GM23248 (cell line): ENCODE measurements around the gene ANO6. TPM values are rescaled to one million over a fixed set of nuclear protein-coding genes. Genes with fewer than 3 reads are reported as not detected.
A peak's percentile ranks its signal among the peaks of the same experiment; 100 is the strongest.

Experiments
- DNase-seq: peaks from one replicate; pipeline ENCODE4 v3.0.0-alpha.2; 2015
- H2AFZ ChIP-seq: fragments of 200-600 bp; sonication (generic); 2 replicates; pipeline ENCODE4 v1.6.1; 2016; ENCODE audit warnings: antibody characterized with exemption
- H3F3A ChIP-seq: fragments of 200-600 bp; sonication (generic); 2 replicates; pipeline ENCODE4 v1.6.1; 2016; ENCODE audit warnings: mild to moderate bottlenecking, antibody characterized with exemption, mixed run types; ENCODE audit not compliant: insufficient read depth
- H3K27ac ChIP-seq: fragments of 200-600 bp; sonication (generic); 2 replicates; pipeline ENCODE4 v1.5.1; 2016; ENCODE audit warnings: mild to moderate bottlenecking
- H3K27me3 ChIP-seq: fragments of 200-600 bp; sonication (generic); replicated peaks from 2 replicates; pipeline ENCODE4 v1.6.1; 2016; ENCODE audit warnings: mild to moderate bottlenecking; ENCODE audit not compliant: insufficient read depth
- H3K36me3 ChIP-seq: fragments of 200-600 bp; sonication (generic); 2 replicates; pipeline ENCODE4 v1.6.1; 2016; ENCODE audit warnings: low read depth, mild to moderate bottlenecking
- H3K4me1 ChIP-seq: fragments of 200-600 bp; sonication (generic); 2 replicates; pipeline ENCODE4 v1.6.1; 2016; ENCODE audit warnings: mild to moderate bottlenecking; ENCODE audit not compliant: insufficient read depth
- H3K4me2 ChIP-seq: fragments of 200-600 bp; sonication (generic); one replicate; pipeline ENCODE4 v1.6.1; 2016; ENCODE audit warnings: mild to moderate bottlenecking; ENCODE audit not compliant: unreplicated experiment
- H3K4me3 ChIP-seq: fragments of 200-600 bp; sonication (generic); 2 replicates; pipeline ENCODE4 v1.5.1; 2016; ENCODE audit warnings: mild to moderate bottlenecking
- H3K79me2 ChIP-seq: fragments of 200-600 bp; sonication (generic); 2 replicates; pipeline ENCODE4 v1.6.1; 2016; ENCODE audit warnings: mild to moderate bottlenecking; ENCODE audit not compliant: insufficient read depth
- H3K9ac ChIP-seq: fragments of 200-600 bp; sonication (generic); 2 replicates; pipeline ENCODE4 v1.6.1; 2016; ENCODE audit warnings: mild to moderate bottlenecking
- H3K9me2 ChIP-seq: fragments of 200-600 bp; sonication (generic); 2 replicates; pipeline ENCODE4 v1.6.1; 2016; ENCODE audit warnings: mixed run types, mild to moderate bottlenecking, moderate library complexity; ENCODE audit not compliant: insufficient read depth
- H3K9me3 ChIP-seq: fragments of 200-600 bp; sonication (generic); one replicate; pipeline ENCODE4 v1.6.1; 2017; ENCODE audit warnings: low read depth
- H4K20me1 ChIP-seq: fragments of 200-600 bp; sonication (generic); 2 replicates; pipeline ENCODE4 v1.6.0; 2016; ENCODE audit not compliant: insufficient read depth
- EZH2 ChIP-seq: fragments of 200-600 bp; sonication (generic); IDR thresholded peaks from 2 replicates; pipeline ENCODE4 v1.6.1; 2018; ENCODE audit warnings: antibody characterized with exemption, mild to moderate bottlenecking; ENCODE audit not compliant: insufficient read depth, poor library complexity, severe bottlenecking
- EZH2phosphoT487 ChIP-seq: fragments of 200-600 bp; sonication (generic); IDR thresholded peaks from 2 replicates; pipeline ENCODE4 v1.6.1; 2018; ENCODE audit warnings: antibody characterized with exemption, moderate library complexity, mild to moderate bottlenecking, low read depth; ENCODE audit not compliant: insufficient read depth
- WGBS, 2 experiments: methylation state at CpG; one replicate each; pipeline ENCODE4 v1.1.6; 2015 to 2017; ENCODE audit warnings: low lambda C conversion rate in 2 of 2, low coverage in 1 of 2; ENCODE audit errors: missing lambda C conversion rate in 2 of 2; 5-methylcytosine and 5-hydroxymethylcytosine counted together
- in situ Hi-C: fragments of 300-500 bp; cut with MboI; formaldehyde crosslinking; loops from 2 replicates; pipeline ENCODE4 v1.15.0; 2020
- polyA plus RNA-seq: library from polyadenylated mRNA; unstranded; fragments of >200 nt; fragmentation: Nextera tagmentation; extraction: Ambion mirVana; gene quantifications from 2 replicates; pipeline ENCODE4 v1.2.1, GENCODE V29; 2016
- small RNA-seq: library from RNA; depleted of rRNA; stranded (forward); fragments of <200 nt; gene quantifications from one replicate; pipeline ENCODE3, GENCODE V24; 2014; ENCODE audit warnings: low read depth, low replicate concordance
- total RNA-seq: library from RNA; depleted of rRNA; stranded (reverse); fragments of >200 nt; shearing (Covaris generic); gene quantifications from 2 replicates; pipeline ENCODE4 v1.2.3, GENCODE V29; 2014; rRNA removed

ANO6 gene
- total and polyA plus RNA-seq, 2 experiments from 2014 or later, result 50.1 to 65.4 TPM

DNA sequence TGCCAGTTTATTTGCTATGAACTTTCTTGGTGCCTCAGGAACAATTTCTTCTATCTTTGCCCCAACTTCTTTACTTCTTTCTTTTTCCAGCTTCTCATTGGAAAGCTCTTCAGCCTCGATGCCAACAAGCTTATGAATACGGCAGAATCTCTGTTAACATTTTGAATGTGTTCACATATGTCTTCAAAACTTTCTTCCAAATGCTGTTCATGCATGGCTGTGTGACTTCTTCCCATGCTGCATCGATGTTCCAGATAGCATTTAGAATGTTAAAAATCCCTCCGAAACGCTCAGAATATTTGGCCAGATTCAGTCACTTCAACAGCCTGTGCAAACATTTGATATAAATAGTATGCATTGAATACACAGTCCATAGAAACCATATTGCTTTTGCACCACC lies 265.9 kb downstream of the ANO6 start:
- Histone ChIP-seq H3K79me2 (no peaks in the 10 kb centered on the region), H3F3A (no peaks in the 10 kb centered on the region), H3K9me3 (peaks cover 4% of the 10 kb centered on the region), H3K4me1 (no peaks in the 10 kb centered on the region), H3K4me3 (no peak overlapping the region), H3K9me2 (no peaks in the 10 kb centered on the region), H3K27ac (no peak overlapping the region), H2AFZ (no peak overlapping the region), H4K20me1 (no peaks in the 10 kb centered on the region), H3K36me3 (no peaks in the 10 kb centered on the region), H3K27me3 (no peaks in the 10 kb centered on the region), H3K9ac (no peak overlapping the region), H3K4me2 (no peak overlapping the region)
- DNase-seq, result no peak
- no peak for TF ChIP-seq EZH2
- TF ChIP-seq EZH2phosphoT487, result no peak
- 21 to 24% methylated on average over 5 of the region's 5 CpGs for WGBS, 2 experiments
- in situ Hi-C loops, result no loop called here

DNA sequence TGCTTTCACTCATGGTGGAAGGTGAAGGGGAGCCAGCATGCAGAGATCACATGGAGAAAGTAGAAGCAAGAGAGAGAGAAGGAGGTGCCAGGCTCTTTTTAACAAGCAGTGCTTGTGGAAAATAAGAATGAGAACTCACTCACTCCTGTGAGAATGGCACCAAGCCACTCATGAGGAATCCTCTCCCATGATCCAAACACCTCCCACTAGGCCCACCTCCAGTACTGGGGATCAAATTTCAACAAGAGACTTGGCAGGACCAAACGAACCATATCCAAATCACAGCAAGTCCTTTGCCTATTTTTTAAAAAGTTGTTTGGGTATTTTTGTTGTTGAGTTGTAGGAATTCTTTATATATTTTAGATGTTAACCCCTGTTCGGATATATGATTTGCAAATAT lies 267.7 kb downstream of the ANO6 start:
- no peak overlapping the region for H3K27ac ChIP-seq
- H3K9me3 ChIP-seq, result peaks cover 4% of the 10 kb centered on the region
- peak; percentile 11 for DNase-seq
- no peaks in the 10 kb centered on the region for H4K20me1 ChIP-seq
- no peaks in the 10 kb centered on the region for H3K27me3 ChIP-seq
- WGBS, 2 experiments, result 40 to 47% methylated on average over 2 of the region's 2 CpGs
- no peak for TF ChIP-seq EZH2phosphoT487
- no peak overlapping the region for H3K4me3 ChIP-seq
- in situ Hi-C loops, result no loop called here
- H3K79me2 ChIP-seq, result no peaks in the 10 kb centered on the region
- no peak overlapping the region for H3K9ac ChIP-seq
- no peaks in the 10 kb centered on the region for H3K36me3 ChIP-seq
- no peak overlapping the region for H2AFZ ChIP-seq
- H3K4me1 ChIP-seq, result no peaks in the 10 kb centered on the region
- H3K9me2 ChIP-seq, result no peaks in the 10 kb centered on the region
- H3F3A ChIP-seq, result no peaks in the 10 kb centered on the region
- H3K4me2 ChIP-seq, result no peak overlapping the region

Small RNA genes within 50 kb of the gene (small RNA-seq; reads per million reads assigned to genes)
- gene AC009248.2, result not detected

Other genes with a start within 250 kb of the ANO6 start
- gene DBX2, start 165.0 kb upstream of the ANO6 start, total RNA-seq, result not detected in 2 replicates
- not detected in 2 replicates for gene DBX2, start 165.0 kb upstream of the ANO6 start, polyA plus RNA-seq